HG02870 (cell line): ENCODE measurements around the gene OR56B4.
"Not testable (repeated sequence)": the region's sequence is repeated elsewhere in the genome, so short reads cannot be mapped to it uniquely, and the experiment has no call there.

Experiments
- ATAC-seq: cut with Tn5 transposase; IDR thresholded peaks from one replicate; pipeline ENCODE4 v1.9.1; 2021; ENCODE audit warnings: mild to moderate bottlenecking, moderate library complexity; ENCODE audit not compliant: unreplicated experiment

OR56B4 gene

GRCh38 chr11:6143737-6144136 lies 36.3 kb downstream of the OR56B4 start:
- not testable (repeated sequence) for ATAC-seq

- ATAC-seq = no peak
These were observed 43.6 kb downstream of the OR56B4 start for GRCh38 chr11:6151117-6151516.

- ATAC-seq = no peak
These were observed 44.6 kb downstream of the OR56B4 start for GRCh38 chr11:6152126-6152525.

- ATAC-seq = no peak
These were observed 49.3 kb downstream of the OR56B4 start for GRCh38 chr11:6156628-6157359.
